ENCODE data around the gene EHD1.

GRCh38 chr11:64850979-64851567, 27.3 kb downstream of the EHD1 start:
- no peak for TF ChIP-seq CTCF (conservative IDR thresholded peaks at IDR 0.05 in 1 of 2, IDR thresholded peaks at IDR 0.05 in 1 of 2; ENCODE audit: low read depth in 1 of 2, low read length in 2 of 2)
- TF ChIP-seq EZH2 (IDR thresholded peaks at IDR 0.05; ENCODE audit: low read length, missing control alignments) = no peak

Measured in fibroblast of lung (primary cell).